Middle frontal gyrus (tissue), 1 donor: Measurements from ENCODE around the gene RASGEF1B.
"Not testable (repeated sequence)": the region's sequence is repeated elsewhere in the genome, so short reads cannot be mapped to it uniquely, and the experiment has no call there.

Experiments
- DNase-seq: peaks from one replicate; pipeline ENCODE4 v3.0.0-alpha.2; 2015; ENCODE audit warnings: low spot score; ENCODE audit errors: extremely low spot score

RASGEF1B gene

DNA sequence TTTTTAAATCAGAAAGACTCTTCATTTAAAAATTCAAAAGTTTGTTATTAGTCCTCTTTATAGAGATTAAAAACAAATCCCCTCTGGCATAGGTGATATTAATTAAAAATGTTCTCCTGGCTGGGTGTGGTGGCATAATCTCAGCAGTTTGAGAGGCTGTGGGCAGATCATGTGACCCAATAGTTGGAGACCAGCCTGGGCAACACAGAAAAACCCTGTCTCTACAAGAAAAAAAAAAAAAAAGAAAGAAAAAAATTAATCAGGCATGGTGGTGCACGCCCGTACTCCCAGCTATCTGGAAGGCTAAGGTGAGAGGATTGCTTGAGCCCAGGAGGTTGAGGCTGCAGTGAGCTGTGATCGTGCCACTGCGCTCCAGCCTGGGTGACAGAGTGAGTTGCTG lies 38.9 kb downstream of the RASGEF1B start:
- no peak for DNase-seq

DNA sequence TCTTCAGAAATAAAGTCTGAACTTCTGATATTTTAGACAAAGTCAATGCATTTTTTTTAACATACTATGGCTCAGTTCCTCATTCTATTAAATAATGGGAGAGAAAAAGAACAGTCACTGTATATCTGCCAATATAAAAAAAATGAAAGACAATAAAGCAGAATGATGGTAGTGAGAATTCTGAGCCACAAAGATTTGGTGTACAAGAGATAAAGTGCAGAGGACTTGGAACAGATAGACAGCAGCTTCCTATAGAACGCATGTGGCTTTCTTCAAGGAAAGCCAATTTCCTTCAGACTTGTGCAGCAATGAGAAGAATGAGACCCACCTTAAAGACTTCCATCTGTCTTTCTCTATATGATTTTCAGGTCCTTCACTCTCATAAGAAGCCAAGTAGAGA lies 39.7 kb downstream of the RASGEF1B start:
- no peak for DNase-seq

- no peak for DNase-seq
Observed at GRCh38 chr4:81429607-81430006, 42.1 kb downstream of the RASGEF1B start.

DNA sequence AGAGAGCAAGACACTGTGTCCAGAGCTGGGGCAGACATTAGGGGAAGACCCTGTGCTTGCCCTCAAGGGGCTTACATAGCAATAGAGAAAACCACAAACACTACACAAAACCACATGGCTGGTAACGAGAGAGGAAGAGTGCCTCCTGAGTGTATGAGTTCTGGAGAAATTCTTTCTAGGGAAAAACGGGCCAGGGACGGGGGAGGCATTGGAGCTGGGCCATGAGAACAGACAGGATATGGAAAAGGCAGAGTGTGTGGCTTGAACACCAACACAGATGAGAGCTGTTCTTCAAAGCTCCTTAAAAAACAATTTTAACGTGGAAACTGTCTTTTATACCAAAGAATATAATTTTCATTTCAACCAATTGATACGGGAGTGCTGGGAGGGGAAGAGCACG lies 42.7 kb downstream of the RASGEF1B start:
- no peak for DNase-seq

GRCh38 chr4:81428002-81428401 lies 43.7 kb downstream of the RASGEF1B start:
- no peak for DNase-seq

- DNase-seq = no peak
Observed at GRCh38 chr4:81427344-81427821, 44.3 kb downstream of the RASGEF1B start.

DNA sequence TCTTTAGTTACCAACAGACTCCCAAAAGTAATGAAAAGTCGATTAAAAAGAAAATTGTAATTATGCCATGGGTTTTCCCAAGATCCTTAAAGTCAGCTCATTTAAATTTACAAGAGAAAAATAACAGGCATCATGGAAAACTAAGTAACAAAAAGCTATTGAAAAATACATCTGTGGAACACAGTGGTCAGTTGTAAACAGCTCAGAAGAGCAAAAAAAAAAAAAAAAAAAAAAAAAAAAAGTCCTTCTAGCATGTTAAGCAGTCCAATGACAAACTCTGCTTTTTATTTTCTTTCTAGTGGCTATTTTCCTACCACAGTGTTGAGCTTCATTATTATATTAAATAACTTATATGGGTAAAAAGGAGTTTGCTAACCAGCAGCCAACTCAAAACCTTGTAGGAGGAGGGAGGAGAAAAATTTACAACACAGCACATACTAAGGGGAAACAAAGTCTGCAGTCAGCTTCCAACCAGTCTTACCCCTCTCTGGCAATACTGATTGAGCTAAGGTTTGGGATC lies 44.9 kb downstream of the RASGEF1B start:
- no peak for DNase-seq

DNA sequence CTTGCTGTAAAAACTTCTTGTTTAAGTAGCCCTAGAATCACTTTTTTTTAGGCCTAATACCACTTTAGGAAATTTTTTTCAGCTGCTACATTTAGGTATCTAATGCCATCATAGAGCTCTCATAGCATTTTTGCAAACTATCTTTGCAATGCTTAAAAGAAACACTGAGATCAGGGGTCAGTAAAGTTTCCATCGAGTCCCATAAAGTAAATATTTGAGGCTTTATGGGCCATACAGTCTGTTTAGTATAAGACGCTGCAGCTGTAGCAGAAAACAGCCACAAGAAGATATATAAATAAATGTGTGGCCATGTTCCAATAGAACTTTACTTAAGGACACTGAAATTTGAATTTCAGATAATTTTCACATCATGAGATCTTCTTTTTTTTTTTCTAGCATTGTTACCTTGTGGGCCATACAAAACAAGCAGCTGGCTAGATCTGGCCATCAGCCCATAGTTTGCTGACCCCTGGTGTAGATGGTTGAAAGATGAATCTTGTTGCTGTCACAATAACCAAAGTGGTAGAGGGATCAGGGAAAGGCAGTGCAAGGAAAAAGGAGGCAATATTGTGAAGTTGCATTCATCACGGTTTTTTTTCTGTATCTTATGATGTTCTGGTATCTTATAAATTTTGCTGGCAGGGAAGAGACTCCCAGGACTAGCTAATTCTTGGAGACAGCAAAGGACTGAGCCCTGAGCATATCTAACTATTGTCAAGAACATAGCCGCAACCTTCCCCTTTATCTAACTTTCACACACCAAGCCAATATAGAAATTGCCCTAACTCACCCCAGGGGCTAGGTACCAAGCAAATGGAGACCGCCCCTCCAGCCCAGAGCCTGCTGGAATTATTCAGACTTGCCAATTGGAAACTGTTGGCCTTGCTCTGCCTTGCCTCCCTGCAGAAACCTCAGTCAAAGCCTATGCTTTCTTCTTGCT lies 46.6 kb downstream of the RASGEF1B start:
- DNase-seq = no peak

- DNase-seq = no peak
Observed at GRCh38 chr4:81424336-81424735, 47.4 kb downstream of the RASGEF1B start.

DNA sequence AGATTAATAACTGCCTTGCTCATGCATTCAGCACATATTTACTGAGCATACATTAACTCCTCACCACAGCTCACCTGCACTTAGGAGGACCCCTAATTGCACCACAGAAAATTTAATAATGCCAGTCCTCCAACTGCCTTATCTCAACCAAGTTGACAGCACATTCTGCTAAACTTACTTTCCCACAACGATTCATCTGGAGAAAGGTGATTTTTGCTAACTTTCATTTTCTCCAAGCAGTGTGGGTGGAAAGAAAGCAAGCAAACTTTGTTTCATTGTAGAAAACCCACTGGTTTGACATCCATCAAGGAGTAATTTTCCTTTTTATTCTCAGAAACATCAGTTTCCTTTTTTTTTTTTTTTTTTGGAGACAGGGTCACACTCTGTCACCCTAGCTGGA lies 49.1 kb downstream of the RASGEF1B start:
- DNase-seq = no peak

GRCh38 chr4:81421346-81422218 lies 50.1 kb downstream of the RASGEF1B start:
- no peak for DNase-seq

GRCh38 chr4:81418572-81418971 lies 53.1 kb downstream of the RASGEF1B start:
- no peak for DNase-seq

GRCh38 chr4:81412946-81413495 lies 58.7 kb downstream of the RASGEF1B start:
- no peak for DNase-seq

DNA sequence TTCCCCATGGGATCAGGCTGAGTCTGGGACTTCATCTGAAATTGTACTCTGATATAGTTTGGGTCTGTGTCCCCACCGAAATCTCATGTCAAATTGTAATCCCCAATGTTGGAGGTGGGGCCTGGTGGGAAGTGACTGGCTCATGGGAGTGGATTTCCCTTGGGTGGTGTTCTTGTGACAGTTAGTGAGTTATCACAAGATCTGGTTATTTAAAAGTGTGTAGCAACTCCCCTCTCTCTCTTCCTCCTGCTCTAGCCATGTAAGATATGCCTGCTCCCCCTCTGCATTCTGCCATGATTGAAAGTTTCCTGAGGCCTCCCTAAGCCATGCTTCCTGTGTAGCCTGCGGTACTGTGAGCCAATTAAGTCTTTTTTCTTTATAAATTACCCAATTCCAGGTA lies 61.0 kb downstream of the RASGEF1B start:
- DNase-seq = no peak

- DNase-seq = no peak
Observed at GRCh38 chr4:81409836-81410235, 61.9 kb downstream of the RASGEF1B start.

- DNase-seq = no peak
Observed at GRCh38 chr4:81408341-81408740, 63.4 kb downstream of the RASGEF1B start.

DNA sequence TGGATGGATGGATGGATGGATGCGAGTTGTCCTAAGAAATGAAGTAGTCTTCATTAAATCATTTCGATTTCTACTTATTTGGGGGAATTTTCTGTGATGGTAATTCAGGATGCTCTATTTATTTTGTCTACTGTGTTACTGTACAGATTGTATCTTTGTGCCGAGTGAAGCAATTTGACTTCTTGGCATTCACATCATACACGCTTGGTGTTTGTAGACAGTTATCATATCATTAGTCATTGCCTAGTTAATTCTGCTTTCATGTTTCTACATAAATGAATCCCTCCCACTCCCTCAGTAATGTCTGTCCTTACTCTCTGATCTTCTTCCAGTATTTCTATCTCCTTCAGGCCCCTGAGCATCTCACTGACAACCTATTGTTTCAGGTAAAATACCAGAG lies 64.0 kb downstream of the RASGEF1B start:
- DNase-seq = no peak

GRCh38 chr4:81406481-81406880 lies 65.2 kb downstream of the RASGEF1B start:
- DNase-seq = not testable (repeated sequence)

DNA sequence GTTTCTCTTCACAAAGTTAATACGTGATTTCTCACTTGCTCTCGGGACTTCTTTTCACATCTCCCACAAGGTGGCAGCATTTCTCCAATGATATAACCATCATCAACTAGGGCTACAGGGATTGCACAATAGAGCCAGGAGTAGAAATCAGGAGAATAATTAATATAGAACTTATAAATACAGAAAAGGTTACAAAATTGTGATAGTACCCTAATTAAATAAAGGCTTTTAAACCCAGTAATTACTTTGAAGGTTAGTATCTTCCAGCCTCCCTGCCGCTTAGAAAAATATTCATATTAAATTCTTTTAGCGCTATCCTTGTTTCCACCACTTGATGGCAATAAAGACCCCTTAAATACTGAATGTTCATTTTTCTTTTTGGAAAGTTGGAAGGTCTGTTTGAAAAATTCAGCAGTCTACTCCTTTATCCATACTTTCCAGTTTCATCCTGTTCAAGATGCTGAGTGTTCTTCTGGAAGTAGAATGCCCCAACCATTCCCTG lies 65.8 kb downstream of the RASGEF1B start:
- DNase-seq = peak; percentile 77

DNA sequence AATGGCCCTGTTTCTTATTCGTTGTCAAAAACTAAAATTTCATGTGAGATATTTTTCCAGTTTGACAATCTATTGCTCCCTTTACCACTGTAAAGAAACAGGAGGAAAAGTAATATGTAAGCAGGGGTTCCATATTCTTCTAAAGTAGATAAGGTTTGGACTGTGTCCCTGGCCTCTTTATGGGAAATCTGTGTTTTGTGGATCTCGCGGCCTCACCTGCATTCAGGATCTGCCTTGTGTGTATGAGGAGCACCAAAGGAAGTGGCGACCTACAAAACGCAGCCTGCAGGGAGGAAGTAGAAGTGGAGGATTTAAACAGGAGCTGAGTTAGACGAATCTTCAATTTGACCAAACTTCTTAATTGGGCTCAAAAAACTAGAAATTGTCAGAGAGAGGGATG lies 67.0 kb downstream of the RASGEF1B start:
- DNase-seq = no peak

DNA sequence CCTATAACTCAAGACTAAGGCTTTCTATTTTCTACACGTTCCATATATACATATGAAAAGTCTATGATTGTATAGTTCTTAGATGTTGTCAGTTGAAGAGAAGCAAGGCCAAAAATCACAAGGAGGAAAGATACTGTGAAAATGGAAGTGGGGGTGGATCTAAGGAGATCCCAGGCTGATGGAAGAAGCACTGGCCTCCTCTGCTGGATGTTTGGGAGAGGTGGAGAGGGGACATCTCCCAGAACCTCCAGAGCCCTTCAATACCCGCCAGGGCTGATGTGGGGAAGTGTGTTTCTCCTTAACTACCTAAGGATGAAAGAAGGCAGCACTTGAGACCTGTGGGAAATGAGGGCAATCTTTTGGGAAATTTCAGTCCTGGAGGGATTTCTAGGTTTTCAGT lies 67.4 kb downstream of the RASGEF1B start:
- DNase-seq = no peak
